BLaER1 treated with 17β-estradiol and CSF1 and Interleukin-3, amounts not matched to agents 10 nM and 100 nM (cell line): ENCODE data around the gene TXK.

ENCODE experiments used
- H3K27ac ChIP-seq, 11 experiments: shearing (Covaris generic); formaldehyde crosslinking; 2 replicates each; pipeline ENCODE4 v1.8.1; 2022
- H3K27me3 ChIP-seq, 11 experiments: shearing (Covaris generic); formaldehyde crosslinking; 2 replicates each; pipeline ENCODE4 v1.8.1; 2022
- H3K36me3 ChIP-seq, 11 experiments: shearing (Covaris generic); formaldehyde crosslinking; 2 replicates each; pipeline ENCODE4 v1.8.1; 2022
- H3K4me1 ChIP-seq, 10 experiments: shearing (Covaris generic); formaldehyde crosslinking; 2 replicates each; pipeline ENCODE4 v1.8.1; 2022
- H3K4me2 ChIP-seq, 11 experiments: shearing (Covaris generic); formaldehyde crosslinking; 2 replicates each; pipeline ENCODE4 v1.8.1; 2022
- H3K4me3 ChIP-seq, 10 experiments: shearing (Covaris generic); formaldehyde crosslinking; 2 replicates each; pipeline ENCODE4 v1.8.1; 2022
- H3K9ac ChIP-seq, 11 experiments: shearing (Covaris generic); formaldehyde crosslinking; 2 replicates each; pipeline ENCODE4 v1.8.1; 2022
- H3K9me3 ChIP-seq, 11 experiments: shearing (Covaris generic); formaldehyde crosslinking; replicated peaks in 1 of 11; 2 replicates each; pipeline ENCODE4 v1.8.1; 2022
- H4K20me1 ChIP-seq, 11 experiments: shearing (Covaris generic); formaldehyde crosslinking; 2 replicates each; pipeline ENCODE4 v1.8.1; 2022
- Cebpa-rat ChIP-seq, 11 experiments: shearing (Covaris generic); IDR thresholded peaks; 2 replicates each; pipeline ENCODE4 v1.8.1; 2022

TXK gene

DNA sequence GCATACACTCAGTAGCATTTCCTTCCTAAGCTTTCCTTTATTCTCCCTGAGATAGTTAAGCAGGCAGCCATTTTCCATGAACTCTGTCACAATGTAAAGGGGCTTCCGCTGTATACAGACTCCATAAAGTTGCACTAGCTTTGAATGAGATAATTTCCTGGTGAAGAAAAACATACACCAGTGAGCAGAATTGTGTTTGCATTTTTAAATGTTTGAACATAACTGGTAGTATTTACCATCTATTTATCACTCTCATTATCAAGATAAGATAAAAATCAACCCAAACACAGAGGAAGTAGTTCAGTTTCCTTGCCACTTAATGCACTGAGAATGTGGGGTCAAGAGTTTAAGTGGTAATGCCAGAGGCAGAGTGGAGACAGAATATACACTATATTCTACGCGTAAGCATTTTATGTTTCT is 54.1 kb downstream of the TXK start:
- Histone ChIP-seq H4K20me1 (no peaks in the 10 kb centered on the region), H3K36me3 (no peaks in the 10 kb centered on the region), H3K27ac (no peak overlapping the region), H3K27me3 (no peaks in the 10 kb centered on the region), H3K4me2 (no peak overlapping the region), H3K4me3 (no peak overlapping the region), H3K9me3 (no peaks in the 10 kb centered on the region), H3K4me1 (no peaks in the 10 kb centered on the region), H3K9ac (no peak overlapping the region)
- TF ChIP-seq Cebpa-rat (IDR thresholded peaks at IDR 0.05), result no peak

DNA sequence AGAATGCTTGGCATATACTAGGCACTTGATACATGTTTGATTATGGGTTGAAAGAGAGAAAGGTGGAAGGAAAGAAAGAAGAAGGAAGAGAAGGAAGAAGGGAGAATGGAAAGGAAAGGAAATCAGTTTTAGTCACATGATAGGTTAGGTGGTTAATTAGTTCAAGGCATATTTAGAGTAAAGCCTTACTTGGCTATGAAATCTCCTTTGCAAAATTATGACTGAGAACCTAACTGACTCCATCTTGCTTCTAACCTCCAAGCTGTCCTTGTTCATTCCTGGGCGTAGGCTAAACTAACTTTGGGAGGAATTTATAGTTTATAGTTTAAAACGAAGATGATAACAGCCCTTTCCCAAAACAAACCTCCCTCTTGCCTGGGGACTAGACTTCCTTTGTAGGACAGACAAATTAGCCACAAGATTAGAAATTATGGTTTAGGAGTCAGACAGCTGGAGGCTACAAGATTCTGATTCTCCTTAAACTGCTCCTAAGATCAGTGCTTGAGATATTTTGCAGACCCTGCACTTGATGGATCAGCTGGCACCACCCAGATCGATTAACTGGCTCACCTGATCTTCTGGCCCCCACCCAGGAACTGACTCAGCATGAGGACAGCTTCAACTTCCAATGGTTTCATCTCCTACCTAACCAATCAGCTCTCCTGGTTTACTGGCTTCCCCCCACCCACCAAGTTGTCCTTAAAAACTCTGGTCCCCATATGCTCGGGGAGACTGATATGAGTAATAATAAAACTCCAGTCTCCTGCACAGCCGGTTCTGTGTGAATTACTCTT is 55.0 kb downstream of the TXK start:
- Histone ChIP-seq H3K27ac (no peak overlapping the region), H3K4me2 (no peak overlapping the region), H3K27me3 (no peaks in the 10 kb centered on the region), H3K9ac (no peak overlapping the region), H3K9me3 (no peaks in the 10 kb centered on the region), H4K20me1 (no peaks in the 10 kb centered on the region), H3K4me1 (peaks cover 0 to 5% (median 3%) of the 10 kb centered on the region in 10 experiments; a peak in 13 of 20 replicates), H3K36me3 (no peaks in the 10 kb centered on the region), H3K4me3 (no peak overlapping the region)
- no peak for TF ChIP-seq Cebpa-rat (IDR thresholded peaks at IDR 0.05)

DNA sequence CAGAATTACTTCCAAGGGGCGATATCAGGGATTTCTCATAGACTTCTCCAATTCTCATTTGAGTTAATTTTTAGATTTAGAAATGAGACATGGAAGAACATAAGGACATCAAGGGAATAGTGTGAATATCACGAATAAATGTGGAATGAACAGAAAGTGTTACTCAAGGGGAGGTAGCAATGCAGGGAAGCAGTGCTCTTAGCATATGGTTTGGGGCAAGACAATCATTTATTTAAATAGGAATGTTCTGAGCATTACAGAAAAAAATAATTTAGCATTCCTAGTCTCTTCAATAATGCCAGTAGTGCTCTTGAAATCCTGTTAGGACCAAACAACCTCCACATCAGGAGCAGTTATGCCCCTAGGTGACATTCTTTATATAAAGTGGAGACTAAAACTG is 55.6 kb downstream of the TXK start:
- no peak overlapping the region for H3K27ac ChIP-seq
- H4K20me1 ChIP-seq, result no peaks in the 10 kb centered on the region
- no peak overlapping the region for H3K4me3 ChIP-seq
- no peaks in the 10 kb centered on the region for H3K27me3 ChIP-seq
- no peak overlapping the region for H3K9ac ChIP-seq
- no peaks in the 10 kb centered on the region for H3K36me3 ChIP-seq
- TF ChIP-seq Cebpa-rat (IDR thresholded peaks at IDR 0.05), result no peak
- H3K4me2 ChIP-seq, result no peak overlapping the region
- peaks cover 4 to 11% (median 10%) of the 10 kb centered on the region in 10 experiments; a peak in 18 of 20 replicates for H3K4me1 ChIP-seq
- no peaks in the 10 kb centered on the region for H3K9me3 ChIP-seq

DNA sequence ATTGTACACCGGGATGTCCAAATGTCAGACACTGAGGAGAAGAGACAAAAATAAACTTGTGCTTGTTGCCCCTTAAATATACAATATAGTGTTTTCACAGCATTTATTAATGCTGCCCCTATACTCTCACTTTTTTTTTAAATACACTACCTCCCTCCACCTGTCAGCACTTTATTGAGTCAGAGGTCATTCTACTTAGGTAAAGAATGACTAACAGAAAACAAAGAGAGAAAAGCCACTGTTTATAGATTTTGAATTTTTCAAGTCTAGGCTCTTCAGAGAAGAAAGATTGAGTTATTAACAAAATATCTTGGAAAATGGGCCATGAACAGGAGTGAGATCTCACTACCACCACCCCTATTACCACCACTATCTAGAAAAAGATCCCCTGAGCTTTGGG is 59.4 kb downstream of the TXK start:
- peaks cover 5 to 19% (median 12%) of the 10 kb centered on the region in 10 experiments; a peak in 18 of 20 replicates for H3K4me1 ChIP-seq
- H3K27me3 ChIP-seq, result no peaks in the 10 kb centered on the region
- no peaks in the 10 kb centered on the region for H3K9me3 ChIP-seq
- H3K27ac ChIP-seq, result no peak overlapping the region
- H4K20me1 ChIP-seq, result no peaks in the 10 kb centered on the region
- no peak overlapping the region for H3K4me3 ChIP-seq
- H3K4me2 ChIP-seq, result peak overlapping the region in 4 of 11 experiments; percentile 55 to 61 (median 58); a peak in 4 of 22 replicates
- no peak overlapping the region for H3K9ac ChIP-seq
- no peaks in the 10 kb centered on the region; a peak in 1 of 22 replicates for H3K36me3 ChIP-seq
- no peak for TF ChIP-seq Cebpa-rat (IDR thresholded peaks at IDR 0.05)

DNA sequence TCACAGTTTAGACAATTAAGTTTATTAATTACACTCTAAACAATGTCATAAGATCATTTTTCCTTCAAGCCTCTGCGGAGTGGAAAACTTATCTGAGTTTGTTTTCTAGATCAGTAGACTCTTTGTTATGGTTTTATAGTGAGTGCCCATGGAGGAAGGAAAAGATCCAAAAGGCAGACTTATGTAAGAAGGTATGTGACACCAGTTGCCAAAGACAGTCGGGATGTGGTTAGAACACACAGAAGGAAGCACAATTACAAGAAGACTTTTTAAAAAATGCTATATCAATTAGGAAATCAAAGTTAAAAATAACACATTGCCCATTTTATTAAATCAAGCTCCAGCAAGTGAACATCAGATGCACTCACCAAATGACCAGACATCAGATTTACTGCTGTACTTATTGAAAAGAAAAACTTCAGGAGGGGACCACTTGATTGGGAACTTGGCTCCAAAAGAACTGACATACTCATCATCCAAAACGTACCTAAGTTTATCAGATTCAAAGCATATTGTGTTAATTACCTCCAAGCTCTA is 60.4 kb downstream of the TXK start:
- peak overlapping the region in 8 of 11 experiments; percentile 1 to 40 (median 23); a peak in 7 of 22 replicates for H3K27ac ChIP-seq
- H3K36me3 ChIP-seq, result no peaks in the 10 kb centered on the region; a peak in 1 of 22 replicates
- no peaks in the 10 kb centered on the region for H3K27me3 ChIP-seq
- no peak for TF ChIP-seq Cebpa-rat (IDR thresholded peaks at IDR 0.05)
- H3K4me1 ChIP-seq, result peaks cover 5 to 19% (median 12%) of the 10 kb centered on the region in 10 experiments; a peak in 18 of 20 replicates
- peak overlapping the region; percentile 14 to 61 (median 42); a peak in 19 of 22 replicates for H3K4me2 ChIP-seq
- no peak overlapping the region for H3K9ac ChIP-seq
- H4K20me1 ChIP-seq, result no peaks in the 10 kb centered on the region
- no peak overlapping the region for H3K4me3 ChIP-seq
- no peaks in the 10 kb centered on the region for H3K9me3 ChIP-seq

DNA sequence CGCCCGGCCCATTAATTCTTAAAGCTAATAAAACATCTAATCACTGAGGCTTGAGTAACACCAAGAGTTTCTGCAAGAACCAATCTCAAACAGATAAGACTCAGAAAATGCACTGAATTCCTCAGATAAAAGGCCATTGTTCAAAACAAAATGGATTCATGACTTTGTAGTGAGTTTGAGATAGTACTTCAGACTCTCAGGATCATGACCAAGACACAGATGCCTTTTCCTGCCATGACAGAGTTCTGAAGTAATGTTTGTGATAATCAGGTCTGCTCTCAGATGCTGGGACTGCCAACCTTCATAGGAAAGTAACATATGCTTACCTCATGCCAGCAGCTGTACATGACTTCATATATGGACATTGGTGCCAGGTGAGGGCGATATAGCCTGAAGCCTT is 62.9 kb downstream of the TXK start:
- Histone ChIP-seq H3K27me3 (no peaks in the 10 kb centered on the region), H3K4me2 (no peak overlapping the region), H3K4me1 (peaks cover 5 to 19% (median 13%) of the 10 kb centered on the region in 10 experiments; a peak in 18 of 20 replicates), H3K9me3 (no peaks in the 10 kb centered on the region), H4K20me1 (no peaks in the 10 kb centered on the region), H3K9ac (no peak overlapping the region), H3K4me3 (no peak overlapping the region), H3K36me3 (peaks cover 0 to 7% (median 0%) of the 10 kb centered on the region in 11 experiments; a peak in 2 of 22 replicates), H3K27ac (no peak overlapping the region)
- TF ChIP-seq Cebpa-rat (IDR thresholded peaks at IDR 0.05), result no peak

DNA sequence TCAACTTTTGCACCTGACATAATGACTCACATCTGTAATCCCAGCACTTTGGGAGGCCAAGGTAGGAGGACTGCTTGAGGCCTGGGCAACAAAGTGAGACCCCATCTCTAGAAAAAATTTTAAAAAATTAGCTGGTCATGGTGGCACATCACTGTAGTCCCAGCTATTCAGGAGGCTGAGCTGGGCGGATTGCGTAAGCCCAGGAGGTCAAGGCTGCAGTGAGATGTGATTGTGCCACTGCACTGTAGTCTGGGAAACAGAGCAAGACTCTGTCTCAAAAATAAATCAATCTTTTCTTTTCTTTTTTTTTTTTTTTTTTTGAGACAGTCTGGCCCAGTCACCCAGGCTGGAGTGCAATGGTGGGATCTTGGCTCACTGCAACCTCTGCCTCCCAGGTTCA is 65.0 kb downstream of the TXK start:
- TF ChIP-seq Cebpa-rat (IDR thresholded peaks at IDR 0.05), result no peak
- Histone ChIP-seq H4K20me1 (no peaks in the 10 kb centered on the region), H3K27ac (no peak overlapping the region), H3K27me3 (no peaks in the 10 kb centered on the region), H3K4me1 (peaks cover 5 to 14% (median 10%) of the 10 kb centered on the region in 10 experiments; a peak in 18 of 20 replicates), H3K9ac (no peak overlapping the region), H3K36me3 (peaks cover 0 to 7% (median 0%) of the 10 kb centered on the region in 11 experiments; a peak in 2 of 22 replicates), H3K4me3 (no peak overlapping the region), H3K9me3 (peaks cover 0 to 4% (median 0%) of the 10 kb centered on the region in 11 experiments; a peak in 3 of 22 replicates), H3K4me2 (no peak overlapping the region)

DNA sequence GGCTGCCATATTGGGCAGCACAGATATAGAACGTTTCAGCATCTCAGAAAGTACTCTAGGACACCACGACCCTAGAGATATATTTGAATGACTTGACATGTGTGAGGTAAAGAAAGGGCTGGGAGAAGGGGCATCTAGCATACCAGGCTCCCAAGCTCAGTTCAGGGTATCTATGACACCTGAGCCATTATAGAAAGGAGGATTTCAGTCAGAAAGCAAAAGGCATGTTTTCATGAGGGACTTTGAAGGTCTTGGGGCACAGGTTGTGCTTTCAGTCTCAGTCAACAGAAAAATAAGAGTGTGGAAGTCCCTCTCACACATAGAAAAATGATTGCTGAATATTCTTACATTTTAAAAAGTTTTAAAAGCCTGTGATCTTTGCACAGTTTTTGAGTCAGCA is 65.9 kb downstream of the TXK start:
- no peaks in the 10 kb centered on the region for H3K27me3 ChIP-seq
- TF ChIP-seq Cebpa-rat (IDR thresholded peaks at IDR 0.05), result no peak
- H3K4me3 ChIP-seq, result no peak overlapping the region
- no peak overlapping the region for H3K27ac ChIP-seq
- no peaks in the 10 kb centered on the region for H4K20me1 ChIP-seq
- no peak overlapping the region for H3K9ac ChIP-seq
- H3K36me3 ChIP-seq, result peaks cover 0 to 7% (median 0%) of the 10 kb centered on the region in 11 experiments; a peak in 2 of 22 replicates
- H3K9me3 ChIP-seq, result peaks cover 0 to 7% (median 0%) of the 10 kb centered on the region in 11 experiments; a peak in 3 of 22 replicates
- no peak overlapping the region for H3K4me2 ChIP-seq
- H3K4me1 ChIP-seq, result peaks cover 0 to 6% (median 2%) of the 10 kb centered on the region in 10 experiments; a peak in 12 of 20 replicates

DNA sequence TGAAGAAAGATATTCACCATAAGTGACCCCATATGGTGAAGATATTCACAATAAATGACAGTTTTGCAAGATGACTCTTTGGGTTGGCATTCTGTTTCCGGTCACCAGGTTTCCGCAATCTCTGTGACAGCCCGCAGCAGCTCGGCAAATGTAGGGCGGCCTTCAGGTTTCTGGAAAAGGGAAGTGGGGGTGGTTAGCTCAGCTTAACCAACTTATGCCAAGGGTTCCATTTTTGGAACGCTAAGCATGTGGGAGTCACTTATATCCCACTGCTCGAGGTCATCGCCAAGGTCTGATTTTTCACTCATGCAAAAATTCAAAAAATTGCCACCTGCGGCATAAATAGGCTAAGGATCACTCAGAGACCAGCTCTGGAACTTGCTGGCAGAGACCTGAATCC is 66.5 kb downstream of the TXK start:
- Histone ChIP-seq H3K27ac (no peak overlapping the region), H4K20me1 (no peaks in the 10 kb centered on the region), H3K9me3 (peaks cover 0 to 7% (median 0%) of the 10 kb centered on the region in 11 experiments; a peak in 3 of 22 replicates), H3K27me3 (no peaks in the 10 kb centered on the region), H3K36me3 (peaks cover 0 to 7% (median 0%) of the 10 kb centered on the region in 11 experiments; a peak in 2 of 22 replicates), H3K9ac (no peak overlapping the region), H3K4me2 (no peak overlapping the region), H3K4me3 (no peak overlapping the region), H3K4me1 (peaks cover 0 to 5% (median 0%) of the 10 kb centered on the region in 10 experiments; a peak in 1 of 20 replicates)
- TF ChIP-seq Cebpa-rat (IDR thresholded peaks at IDR 0.05), result no peak
